GM19324 (cell line): Measurements from ENCODE around the gene UGP2.

ENCODE experiments used
- ATAC-seq: cut with Tn5 transposase; IDR thresholded peaks from one replicate; pipeline ENCODE4 v1.9.1; 2021; ENCODE audit warnings: mild to moderate bottlenecking, moderate library complexity; ENCODE audit not compliant: unreplicated experiment, low FRiP score

Gene UGP2

DNA sequence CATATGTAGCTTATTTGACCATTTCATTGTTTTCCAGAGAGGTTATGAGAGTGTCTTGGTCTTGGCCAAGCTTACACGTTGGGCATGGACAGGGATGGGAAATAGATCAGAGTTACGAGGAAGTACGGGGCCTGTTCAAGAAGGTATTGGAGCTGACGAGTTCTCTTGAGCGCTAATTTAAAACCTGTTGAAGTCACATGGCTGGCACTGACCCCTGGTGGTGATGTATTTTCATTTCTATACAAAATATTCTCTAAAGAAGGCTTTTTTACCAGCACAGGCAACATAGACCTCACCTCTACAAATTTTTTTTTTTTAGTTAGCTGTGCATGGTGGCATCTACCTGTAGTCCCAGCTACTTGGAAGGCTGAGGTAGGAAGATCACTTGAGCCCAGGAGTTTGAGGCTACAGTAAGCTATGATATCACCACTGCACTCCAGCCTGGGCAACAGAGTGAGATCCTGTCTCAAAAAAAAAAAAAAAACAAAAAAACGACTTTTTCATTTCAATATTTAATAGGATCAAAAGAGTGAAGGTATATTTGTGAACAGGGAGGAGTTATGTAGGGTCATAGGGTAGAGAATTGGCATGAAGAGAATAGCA lies 19.6 kb downstream of the UGP2 start:
- ATAC-seq = no peak

DNA sequence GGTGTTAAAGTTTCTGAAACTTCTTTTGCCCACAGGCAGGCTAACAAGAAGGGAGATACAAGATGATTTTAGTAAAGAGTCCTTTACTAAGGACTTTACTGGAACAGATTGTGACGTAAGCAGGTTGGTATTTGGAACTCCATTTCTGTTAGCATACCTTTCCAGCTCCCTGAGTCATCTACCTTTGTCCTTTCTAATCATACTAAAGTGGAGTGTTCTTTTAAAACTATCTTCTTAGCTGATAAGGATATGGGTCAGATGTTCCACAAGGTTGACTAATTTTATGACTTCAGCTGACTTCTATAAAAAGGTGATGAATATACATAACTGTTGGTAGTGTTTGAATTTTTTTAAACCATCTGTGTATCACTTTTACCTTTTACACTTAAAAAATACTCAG lies 21.1 kb downstream of the UGP2 start:
- ATAC-seq = no peak

DNA sequence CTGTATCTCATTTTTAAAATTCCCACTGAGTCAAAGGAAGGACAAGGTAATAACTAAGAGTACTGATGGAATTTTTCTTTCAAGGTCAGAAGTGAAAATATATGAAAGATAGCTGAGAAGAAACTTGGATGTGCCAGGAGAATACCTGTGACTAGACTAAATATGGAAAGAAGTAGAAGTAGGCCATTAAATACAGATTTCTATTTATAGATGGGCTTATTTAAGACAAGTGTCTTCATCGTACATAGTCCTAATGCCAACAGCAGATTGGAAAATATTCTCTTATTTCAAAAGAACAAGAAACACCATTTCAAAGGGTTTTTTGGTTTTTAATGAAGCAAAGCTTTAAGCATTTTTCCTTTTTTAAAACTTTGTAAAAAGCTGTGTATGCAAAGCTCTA lies 22.0 kb downstream of the UGP2 start:
- no peak for ATAC-seq

DNA sequence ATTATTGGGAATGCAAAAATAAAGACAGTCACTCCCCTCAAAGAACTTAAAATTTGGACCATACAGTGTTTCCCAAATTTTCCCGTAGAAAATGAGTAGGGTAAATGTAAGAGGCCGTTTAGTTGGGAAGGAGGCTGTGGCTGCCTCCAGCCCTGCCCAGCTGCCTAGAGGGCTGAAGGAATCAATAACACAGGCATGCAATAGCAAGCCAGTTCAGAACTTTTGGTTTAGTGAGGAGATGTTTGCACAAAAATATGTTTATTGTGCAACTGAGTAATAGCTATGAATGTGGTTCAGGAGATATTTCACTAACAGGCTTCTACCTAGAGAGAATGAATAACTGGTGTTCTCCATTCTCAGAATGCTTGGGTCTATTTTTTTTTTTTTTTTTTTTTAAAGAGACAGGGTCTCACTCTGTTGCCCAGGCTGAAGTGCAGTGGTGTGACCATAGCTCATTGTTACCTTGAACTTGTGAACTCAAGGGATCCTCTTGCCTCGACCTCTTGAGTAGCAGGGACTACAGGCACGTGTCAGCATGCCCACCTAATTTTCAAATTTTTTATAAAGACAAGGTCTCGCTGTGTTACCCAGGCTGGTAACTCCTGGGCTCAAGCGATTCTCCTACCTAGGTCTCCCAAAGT lies 23.6 kb downstream of the UGP2 start:
- ATAC-seq = no peak

DNA sequence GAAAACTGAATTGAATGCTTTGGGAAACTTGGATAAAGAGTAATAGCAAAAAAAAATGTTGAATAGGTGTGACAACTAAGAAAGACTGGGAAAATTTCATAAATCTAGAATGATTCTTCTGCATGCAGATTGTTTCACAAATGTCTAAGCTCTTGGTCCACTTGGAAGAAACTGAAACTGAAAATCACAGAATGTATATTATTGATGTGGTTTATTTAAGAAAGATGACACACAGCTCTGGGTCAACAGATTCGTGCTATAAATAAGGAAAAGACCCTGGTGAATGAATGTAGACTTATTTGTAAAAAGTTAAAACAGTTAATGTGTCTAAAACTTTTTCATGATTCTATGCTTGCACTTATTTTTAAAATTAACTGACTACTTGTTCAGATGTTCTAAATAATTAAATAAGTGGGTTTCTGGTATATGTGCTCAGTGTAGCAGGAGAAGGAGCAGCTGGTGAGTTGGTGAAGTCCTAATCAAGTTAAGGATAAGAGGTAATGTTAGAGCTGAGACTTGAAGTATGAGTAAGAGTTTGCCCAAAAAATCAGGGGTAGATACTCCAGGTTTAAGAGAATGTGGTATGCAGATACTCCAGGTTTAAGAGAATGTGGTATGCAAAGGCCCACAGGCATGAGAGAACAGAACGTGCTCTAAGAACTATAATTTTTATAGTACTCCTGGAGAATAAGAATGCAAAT lies 24.5 kb downstream of the UGP2 start:
- no peak for ATAC-seq

DNA sequence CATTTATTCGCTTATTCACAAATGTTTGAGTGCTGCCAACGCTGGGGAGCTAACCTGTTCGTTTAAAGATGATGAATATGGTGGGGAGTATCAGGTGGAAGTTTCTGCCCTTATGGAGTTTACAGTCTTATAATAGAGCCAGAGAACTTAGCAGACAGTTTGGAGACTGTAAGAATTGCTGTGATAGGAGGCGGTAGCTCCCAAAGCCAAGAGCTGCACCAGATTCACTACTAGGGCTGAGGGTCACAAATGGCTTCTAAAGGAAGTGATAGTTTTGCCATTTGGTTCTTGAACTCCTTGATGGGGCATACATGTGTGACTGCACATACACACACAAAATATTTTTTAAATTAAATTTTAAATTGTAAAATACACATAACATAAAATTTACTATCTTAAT lies 29.0 kb downstream of the UGP2 start:
- ATAC-seq = no peak

DNA sequence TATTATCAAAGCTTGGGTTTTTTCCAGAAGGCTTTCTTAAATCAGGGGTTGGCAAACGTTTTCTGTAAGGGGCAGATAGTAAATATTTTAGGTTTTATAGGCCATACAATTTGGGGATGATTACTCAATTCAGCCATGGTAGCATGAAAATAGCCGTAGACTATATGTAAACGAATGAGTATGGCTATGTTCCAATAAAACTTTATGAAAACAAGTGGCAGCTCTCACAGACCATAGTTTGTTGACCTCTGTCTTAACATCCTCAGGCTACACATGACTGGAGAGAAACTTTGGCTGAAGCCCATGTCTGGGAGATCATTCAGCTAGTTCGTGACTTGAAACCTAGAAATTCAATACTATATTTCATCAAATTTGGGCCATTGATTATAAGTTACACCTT lies 30.2 kb downstream of the UGP2 start:
- ATAC-seq = no peak

DNA sequence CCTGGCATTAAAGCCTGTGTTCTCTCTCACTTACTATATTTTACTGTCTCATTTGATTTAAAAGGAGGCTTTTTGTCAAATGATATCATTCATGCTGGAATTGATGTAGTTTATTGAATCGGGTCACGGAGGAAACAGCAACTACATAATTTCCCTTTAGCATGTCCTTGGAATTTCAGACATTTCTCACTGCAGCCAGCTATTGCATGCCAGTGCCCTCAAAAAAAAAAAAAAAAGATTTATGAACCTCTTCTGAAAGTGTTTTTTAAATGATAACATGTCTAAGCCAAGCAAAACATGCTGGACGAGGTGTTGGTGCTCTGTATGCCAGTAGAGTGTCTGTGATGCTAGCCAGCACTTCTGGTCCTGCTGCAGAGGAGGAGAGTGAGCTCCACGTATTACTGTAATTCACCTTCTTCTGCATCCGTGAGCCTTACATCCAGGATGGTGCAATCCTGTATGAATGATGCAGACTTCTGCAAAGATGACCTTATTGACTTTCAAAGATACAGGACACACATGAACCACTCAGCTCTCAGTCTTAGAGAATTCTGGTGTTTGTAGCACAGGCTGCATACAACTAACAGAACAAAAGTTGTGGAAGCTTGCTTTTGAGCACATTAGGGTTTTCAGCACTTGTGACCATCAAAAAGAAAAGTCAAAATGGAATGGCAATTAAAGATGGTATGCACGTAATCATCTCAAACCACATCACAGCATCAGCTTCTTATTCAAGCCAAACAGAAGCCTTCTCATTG lies 31.1 kb downstream of the UGP2 start:
- ATAC-seq = no peak

DNA sequence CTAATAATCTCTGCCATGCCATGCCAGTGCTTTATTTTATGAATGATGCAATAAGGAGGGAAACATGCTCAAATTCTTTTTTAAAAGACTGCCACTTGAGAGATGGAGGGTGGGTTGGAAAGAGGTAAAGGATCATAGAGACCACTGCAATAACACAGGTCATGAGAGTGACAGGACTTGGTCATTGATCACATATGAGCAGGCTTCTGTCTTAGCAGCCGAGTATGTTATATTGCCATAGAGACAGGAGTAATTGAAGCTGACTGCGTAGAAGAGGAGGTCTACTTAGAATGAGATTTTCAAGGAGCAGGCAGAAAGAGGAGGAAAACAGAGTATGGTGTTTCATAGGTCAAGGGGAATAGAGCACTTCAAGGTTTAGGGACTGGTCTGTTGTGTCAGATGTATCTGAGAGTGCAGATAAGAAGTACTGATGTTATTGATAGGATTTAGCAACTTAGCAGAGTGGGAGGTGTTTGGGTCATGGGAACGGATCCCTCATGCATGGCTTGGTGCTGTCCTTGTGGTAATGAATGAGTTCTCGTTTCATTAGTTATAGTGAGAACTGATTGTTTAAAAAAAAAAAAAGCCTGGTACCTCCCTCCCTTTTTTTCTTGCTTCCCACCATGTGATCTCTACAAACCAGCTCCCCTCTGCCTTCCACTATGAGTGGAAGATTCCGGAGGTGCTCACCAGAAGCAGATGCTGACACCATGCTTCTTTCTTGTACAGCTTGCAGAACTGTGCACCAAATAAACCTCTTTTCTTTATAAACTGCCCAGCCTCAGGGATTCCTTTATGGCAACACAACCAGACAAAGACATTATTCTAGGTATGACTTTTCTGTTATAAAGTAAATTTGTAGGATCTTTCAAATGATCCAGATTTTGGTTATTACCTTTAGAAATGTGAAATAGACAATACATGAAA lies 32.8 kb downstream of the UGP2 start:
- no peak for ATAC-seq

DNA sequence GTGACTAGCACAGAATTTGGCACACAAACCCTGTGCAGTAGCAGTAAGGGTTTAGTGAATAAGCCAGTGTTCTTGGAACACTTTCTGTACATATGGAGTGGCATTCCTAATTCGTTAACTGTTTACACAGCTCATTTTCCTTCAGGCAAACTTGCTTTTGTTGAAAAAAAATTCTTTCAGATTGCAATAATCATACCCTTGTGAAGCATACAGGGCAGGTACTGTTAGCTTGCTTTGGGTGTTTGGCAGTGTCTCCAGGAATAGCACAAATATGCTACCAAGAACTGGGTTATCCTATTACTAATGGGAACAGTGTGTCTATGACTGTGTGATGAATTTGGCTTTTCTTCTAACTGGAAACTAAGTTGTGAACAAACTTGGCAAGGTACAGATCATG lies 33.4 kb downstream of the UGP2 start:
- no peak for ATAC-seq

DNA sequence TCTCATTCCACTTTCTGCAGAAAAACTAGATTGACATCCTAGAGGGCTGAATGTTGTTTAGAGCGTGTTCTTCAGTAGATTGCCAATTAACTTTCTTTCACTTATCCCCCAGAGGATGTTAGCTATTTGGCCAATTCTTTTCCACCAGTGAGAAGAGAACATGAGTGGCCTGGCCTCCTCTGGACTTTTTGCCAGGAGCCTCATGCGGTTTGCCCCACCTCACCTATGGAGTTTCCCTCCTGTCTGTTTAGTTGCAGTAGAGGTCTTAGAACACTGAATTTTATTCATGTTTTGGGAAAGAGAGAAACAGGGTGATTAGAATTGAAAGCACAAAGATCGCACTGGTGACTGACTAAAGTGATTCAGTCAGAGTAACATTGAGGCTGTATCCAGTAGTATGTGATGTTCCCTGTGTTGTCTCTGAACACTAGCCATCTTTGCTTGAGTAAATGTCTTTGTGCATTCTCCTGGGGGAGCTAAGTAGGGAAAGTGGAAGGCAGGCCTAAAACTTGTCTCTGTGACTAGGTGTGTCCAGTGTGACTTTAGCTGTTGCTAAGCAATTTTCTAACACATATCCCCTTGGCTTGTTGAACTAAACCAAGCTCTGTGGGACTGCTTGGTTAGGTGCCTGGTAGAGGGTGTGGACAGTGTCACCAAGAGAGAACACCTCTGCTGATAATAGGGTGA lies 34.0 kb downstream of the UGP2 start:
- ATAC-seq = no peak

DNA sequence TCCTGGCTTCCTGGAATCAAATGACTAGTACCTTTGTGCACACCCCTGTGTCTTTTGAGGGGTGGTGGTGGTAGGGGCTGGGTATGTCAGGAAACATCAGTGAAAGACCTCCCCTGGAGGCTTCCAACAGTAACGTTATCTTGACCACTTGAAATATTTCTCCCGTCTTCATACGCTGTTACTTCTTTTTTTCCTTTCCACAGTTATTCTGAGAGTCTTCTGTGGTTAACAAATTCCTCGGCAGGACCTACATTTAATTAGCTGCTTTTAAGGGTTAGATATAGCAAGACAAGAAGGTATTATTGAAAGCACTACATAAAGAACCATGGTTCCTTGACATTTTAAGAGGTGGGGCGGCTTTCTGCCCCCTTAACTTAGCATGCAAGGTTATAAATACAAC lies 34.6 kb downstream of the UGP2 start:
- no peak for ATAC-seq

DNA sequence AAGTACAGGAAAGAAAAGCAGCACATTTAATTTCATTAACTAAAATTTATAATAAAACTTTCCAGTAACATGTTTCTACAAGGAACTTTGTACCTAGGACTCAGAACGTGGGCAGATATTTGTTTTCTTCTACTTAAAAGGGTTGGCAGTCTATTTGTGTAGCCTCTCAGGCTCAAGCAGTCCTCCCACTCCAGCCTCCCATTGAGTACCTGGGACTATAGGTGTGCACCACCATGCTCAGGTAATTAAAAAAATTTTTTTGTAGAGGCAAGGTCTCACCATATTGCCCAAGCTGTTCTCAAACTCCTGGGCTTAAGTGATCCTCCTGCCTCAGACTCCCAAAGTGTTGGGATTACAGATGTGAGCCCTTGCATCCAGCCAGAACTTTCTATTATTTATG lies 36.8 kb downstream of the UGP2 start:
- no peak for ATAC-seq

DNA sequence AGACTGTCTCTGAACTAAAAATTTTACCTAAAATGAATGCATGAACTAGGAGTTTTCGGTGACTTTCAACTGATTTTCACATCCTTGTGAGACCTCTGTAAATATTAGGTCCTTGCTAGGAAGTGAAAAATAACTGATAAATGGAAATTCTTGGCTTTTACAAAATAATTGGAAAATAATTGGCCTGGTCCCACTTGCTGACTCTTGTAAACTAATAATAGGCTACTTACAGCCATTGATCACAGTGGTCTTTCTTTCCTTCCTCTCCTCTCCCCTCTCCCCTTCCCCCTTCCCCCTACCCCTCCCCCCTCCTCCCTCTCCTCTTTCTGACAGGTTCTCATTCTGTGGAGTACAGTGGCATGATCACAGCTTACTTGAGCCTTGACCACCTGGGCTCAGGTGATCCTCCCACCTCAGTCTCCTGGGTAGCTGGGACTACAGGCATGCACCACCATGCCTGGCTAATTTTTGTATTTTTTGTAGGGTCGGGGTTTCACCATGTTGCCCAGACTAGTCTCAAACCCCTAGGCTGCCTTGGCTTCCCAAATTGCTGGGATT lies 38.3 kb downstream of the UGP2 start:
- ATAC-seq = no peak

DNA sequence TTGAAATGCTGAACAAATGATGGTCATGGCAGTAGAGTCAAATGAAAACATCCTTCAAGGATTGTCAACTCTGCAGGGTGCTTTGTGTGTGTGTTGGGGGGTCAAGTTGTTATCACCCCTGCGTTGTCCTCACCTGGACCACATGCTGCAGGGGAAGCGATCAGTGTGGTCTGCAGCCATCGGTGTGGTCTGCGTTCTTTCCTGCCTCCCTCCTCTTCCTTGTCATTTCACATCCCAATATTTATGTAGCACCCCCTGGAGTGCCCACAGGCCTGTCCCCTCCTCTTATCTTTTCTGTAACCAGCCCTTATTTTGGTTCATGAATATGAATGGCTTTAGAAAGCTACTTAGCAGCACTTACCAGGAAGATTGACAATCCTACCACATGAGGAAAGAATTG lies 38.9 kb downstream of the UGP2 start:
- no peak for ATAC-seq

DNA sequence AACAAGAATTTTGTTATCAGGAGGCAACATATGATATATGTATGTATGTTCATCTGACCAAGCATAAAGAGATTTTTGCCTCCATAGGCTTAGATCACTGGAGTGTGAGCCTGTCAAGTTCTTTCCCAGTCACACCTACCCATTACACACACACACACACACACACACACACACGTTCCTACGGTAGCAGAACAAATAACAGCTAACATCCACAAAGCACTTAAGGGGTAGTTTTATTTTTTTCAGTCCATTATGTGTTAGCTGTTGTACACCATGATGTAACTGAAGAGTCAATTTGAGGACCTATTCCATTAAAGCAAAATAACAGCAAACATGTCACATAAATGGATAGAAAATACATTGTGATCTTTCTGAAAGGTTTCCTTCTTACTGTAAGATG lies 39.5 kb downstream of the UGP2 start:
- ATAC-seq = no peak

DNA sequence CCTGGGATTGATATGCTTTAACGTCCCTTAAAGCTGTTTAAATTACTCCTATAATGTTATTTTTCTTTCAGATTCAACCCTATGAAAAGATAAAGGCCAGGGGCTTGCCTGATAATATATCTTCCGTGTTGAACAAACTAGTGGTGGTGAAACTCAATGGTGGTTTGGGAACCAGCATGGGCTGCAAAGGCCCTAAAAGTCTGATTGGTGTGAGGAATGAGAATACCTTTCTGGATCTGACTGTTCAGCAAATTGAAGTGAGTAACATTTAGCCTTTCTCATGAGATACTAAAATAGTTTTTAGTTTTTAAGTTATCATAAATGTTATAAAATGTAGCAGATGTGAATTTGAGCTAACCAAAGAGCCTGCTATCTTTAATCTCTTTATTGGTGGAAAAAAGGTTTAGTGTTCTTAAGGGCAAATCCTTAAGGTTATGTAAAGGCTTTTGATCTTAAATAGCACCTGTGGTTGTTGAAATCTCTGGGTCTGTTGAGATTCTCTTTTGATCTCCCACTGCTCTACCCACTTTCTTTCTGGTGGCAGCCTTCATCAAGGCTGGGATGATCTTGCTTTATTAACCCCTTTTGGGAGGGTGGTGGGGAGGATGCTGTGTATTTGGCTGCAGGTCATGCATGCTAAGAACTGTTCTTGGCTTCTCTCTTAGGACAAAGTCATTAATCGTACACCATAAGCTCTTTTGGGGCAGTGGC lies 40.9 kb downstream of the UGP2 start:
- no peak for ATAC-seq

DNA sequence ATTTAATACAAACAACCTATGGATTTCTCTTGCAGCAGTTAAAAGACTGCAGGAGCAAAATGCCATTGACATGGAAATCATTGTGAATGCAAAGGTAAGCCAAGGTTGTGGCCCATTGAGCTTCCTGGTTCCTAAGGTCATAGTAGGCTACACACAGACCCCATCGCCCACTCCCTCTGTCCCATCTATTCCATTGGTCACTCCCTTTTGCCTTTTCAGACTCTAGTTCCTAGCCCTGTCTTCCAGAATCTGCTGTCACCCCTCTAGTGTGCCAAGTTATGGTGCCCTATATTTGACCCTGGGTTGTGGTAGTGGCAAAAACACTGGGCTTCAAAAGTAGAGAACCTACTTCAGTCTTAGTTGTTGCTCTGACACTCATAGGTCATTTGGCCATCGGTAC lies 44.7 kb downstream of the UGP2 start:
- ATAC-seq = no peak

DNA sequence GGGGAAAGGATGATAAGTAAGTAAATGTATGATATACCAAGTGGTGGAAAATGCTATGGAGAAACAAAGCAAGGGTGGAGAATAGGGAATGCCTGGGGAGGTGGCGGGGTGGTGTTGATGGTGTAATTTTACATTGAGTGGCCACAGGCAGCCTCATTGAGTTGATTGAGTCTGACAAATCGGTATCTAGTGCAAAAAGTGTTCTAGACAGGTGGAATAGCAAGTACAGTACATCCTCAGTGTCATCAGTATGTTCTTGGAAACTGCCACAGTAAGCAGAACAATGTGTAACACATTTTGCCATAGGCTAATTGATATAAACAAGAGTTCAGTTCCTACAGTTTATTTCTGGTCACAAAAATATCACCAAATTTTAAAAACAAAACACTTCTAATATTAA lies 46.4 kb downstream of the UGP2 start:
- no peak for ATAC-seq
